CD4-positive, alpha-beta T cell treated with Interleukin-17A for 1 hour (primary cell): ENCODE results near the gene DMXL2.

Source experiments
- DNase-seq: peaks from one replicate; pipeline ENCODE4 v3.0.0-alpha.2; 2020

DMXL2 gene

GRCh38 chr15:51403946-51404695, 218.4 kb downstream of the DMXL2 start:
- DNase-seq: no peak

GRCh38 chr15:51403072-51403878, 219.3 kb downstream of the DMXL2 start:
- DNase-seq: no peak

DNA sequence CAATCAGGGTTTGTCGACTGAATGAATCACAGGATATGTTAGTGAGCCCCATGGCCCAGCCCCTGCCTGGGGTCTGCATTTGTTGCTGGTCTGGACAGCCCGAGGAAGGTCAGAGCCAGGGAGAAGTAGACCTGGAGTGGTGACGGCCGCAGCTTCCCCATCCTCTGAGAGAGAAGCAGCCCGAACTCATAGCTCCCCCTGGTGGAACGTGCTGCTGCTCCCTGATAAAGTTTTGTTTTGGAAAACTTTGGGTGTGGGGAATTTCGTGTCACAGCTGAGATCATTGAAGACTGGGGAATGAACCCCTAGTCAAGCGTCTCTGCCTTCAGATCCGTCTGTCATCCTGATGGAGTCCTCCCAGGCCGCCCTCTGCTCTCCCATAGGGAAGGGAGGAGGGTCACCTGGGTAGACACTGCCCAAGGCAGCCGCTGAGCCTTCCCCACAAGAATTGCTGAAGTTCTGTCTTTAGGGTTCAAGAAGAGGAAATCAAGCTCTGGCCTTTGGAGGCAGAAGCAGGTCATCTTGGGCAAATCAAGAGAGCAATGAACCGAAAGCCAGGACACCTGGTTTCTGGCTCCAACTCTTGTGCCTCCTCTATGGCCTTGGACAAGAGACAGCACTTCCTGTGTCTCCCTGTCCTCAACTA, 220.6 kb downstream of the DMXL2 start:
- no peak for DNase-seq

DNA sequence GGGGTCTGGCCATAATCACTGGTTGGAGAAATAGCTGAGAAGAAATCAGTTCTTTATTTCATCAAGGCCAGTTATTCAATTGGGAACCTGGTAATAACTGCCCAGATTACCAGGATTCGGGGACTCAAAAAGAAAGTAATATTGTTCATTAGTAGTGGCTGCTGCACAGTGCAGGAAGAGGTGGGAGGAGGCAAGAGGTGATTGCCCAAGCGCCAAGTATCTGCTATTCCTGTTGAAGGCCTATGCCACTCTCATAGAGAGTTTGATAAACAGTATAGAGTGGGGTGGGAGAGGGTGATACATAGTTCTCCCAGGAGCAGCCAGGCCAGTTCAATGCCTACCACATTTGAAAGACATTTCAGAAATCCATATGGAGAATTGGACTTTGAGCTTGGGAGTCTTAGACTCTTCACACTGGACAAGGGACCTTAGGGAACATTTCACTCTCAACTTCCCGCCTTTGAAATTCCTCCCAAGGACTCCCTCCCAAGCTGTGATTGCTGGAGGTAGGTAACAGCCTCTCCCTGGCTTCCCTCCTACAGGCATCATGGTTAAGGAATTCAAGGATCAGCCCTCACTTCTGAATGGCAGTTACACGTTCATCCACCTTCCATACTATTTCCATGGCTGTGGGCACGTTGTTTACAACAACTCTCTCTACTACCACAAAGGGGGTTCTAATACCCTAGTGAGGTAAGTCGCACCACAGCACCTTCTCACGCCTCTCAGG, 221.4 kb downstream of the DMXL2 start:
- DNase-seq: no peak

DNA sequence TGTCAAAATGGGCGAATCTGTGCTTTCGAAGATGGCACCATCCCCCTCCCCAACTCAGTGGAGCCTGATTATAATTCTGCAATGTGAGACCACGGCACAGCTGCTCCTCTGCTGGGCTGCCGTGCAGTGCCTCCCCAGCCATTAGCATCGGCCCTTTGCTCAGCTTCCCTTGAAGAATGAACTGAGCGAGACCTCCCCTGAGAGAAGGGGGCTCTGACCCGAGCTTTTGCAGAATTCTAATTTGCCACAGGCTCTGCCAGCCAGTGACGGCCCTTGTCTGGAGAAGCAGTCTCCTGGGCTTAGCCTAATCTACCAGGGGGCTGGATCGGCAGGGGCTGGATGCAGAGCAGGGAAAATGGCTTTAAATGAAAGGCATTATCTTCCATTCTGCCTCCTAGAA, 223.9 kb downstream of the DMXL2 start:
- no peak for DNase-seq
